Adrenal gland (tissue), 5 donors: ENCODE data around the gene WIPF1.

Experiments used
- POLR2A ChIP-seq, 2 donors: fragments of 450-650 bp; IDR thresholded peaks; one replicate each; pipeline ENCODE4 v1.6.1; 2017; ENCODE audit warnings: antibody characterized with exemption in 2 of 2, mild to moderate bottlenecking in 2 of 2, moderate library complexity in 1 of 2
- TF ChIP-seq, protein P1 (sequence below), 6 experiments: fragments of 450-650 bp in 4 of 6; fragments of 200-600 bp in 2 of 6; sonication (generic) in 1 of 6; IDR thresholded peaks; 1 replicate in 5 of 6; 2 replicates in 1 of 6; pipeline versions ENCODE4 v1.5.1 to v1.8.0; 2016 to 2021; ENCODE audit warnings: antibody characterized with exemption in 6 of 6, mild to moderate bottlenecking in 2 of 6, moderate library complexity in 1 of 6
- donor health status: DM: no; HTN: no; CAD: no.

DNA sequence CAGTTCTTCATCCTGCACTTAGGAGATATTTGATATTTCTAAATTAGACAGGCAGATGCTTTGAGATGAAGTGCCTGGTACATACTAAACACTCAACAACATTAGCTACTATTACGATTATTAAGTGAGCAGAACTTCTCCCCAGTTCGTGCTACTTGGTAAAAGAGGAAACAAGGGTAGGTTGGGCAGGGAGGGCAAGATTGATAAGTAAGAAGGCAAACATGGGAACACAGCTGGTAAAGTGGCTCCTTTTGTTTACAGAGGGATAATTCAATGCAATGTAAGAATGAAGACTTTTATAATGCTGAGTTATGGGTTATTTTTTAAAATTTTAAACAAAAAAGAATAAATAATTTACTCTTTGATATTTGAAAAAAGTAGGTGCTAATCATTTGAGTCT, 15.9 kb upstream of the WIPF1 start:
- TF ChIP-seq, protein P1, sequence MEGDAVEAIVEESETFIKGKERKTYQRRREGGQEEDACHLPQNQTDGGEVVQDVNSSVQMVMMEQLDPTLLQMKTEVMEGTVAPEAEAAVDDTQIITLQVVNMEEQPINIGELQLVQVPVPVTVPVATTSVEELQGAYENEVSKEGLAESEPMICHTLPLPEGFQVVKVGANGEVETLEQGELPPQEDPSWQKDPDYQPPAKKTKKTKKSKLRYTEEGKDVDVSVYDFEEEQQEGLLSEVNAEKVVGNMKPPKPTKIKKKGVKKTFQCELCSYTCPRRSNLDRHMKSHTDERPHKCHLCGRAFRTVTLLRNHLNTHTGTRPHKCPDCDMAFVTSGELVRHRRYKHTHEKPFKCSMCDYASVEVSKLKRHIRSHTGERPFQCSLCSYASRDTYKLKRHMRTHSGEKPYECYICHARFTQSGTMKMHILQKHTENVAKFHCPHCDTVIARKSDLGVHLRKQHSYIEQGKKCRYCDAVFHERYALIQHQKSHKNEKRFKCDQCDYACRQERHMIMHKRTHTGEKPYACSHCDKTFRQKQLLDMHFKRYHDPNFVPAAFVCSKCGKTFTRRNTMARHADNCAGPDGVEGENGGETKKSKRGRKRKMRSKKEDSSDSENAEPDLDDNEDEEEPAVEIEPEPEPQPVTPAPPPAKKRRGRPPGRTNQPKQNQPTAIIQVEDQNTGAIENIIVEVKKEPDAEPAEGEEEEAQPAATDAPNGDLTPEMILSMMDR (IDR thresholded peaks at IDR 0.05) = no peak
- TF ChIP-seq POLR2A (IDR thresholded peaks at IDR 0.05) = no peak
